BJ (cell line): ENCODE measurements around the gene SOBP. TPM values are rescaled to one million over a fixed set of nuclear protein-coding genes. Genes with fewer than 3 reads are reported as not detected.

Source experiments
- CTCF ChIA-PET: fragments of 350-600 bp; formaldehyde crosslinking; extraction: SDS; loops from one replicate; lab custom pipeline; 2021; ENCODE audit warnings: antibody characterized with exemption, inconsistent platforms; lab: Yijun Ruan, JAX
- POLR2A ChIA-PET: fragments of 300-600 bp; sonication (Branson Sonifier 250); formaldehyde crosslinking; extraction: SDS; loops from one replicate; lab custom pipeline; 2021; ENCODE audit warnings: antibody characterized with exemption; lab: Charles Lee
- DNase-seq: peaks from one replicate; pipeline ENCODE4 v3.0.0-alpha.2; 2011; ENCODE audit warnings: low read depth
- H3K27me3 ChIP-seq: 2 replicates; pipeline ENCODE4 v1.6.0; 2011; ENCODE audit warnings: low read length; ENCODE audit not compliant: control insufficient read depth, insufficient read depth
- H3K36me3 ChIP-seq: 2 replicates; pipeline ENCODE4 v1.5.1; 2011; ENCODE audit warnings: low read length; ENCODE audit not compliant: control insufficient read depth, insufficient read depth
- H3K4me3 ChIP-seq: 2 replicates; pipeline ENCODE4 v1.5.1; 2011; ENCODE audit warnings: low read depth, mild to moderate bottlenecking, control low read depth, low read length
- polyA plus RNA-seq: library from polyadenylated mRNA; depleted of rRNA; stranded (reverse); fragments of >200 nt; gene quantifications from 2 replicates; pipeline ENCODE4 v1.2.3, GENCODE V29; 2011
- TF ChIP-seq, protein P1 (sequence below): IDR thresholded peaks from 2 replicates; pipeline ENCODE4 v1.5.1; 2011; ENCODE audit warnings: low read depth, mild to moderate bottlenecking, control low read depth, inconsistent platforms, low read length, moderate library complexity; ENCODE audit not compliant: insufficient read depth

Gene SOBP
- polyA plus RNA-seq, 1 experiment, result not detected

GRCh38 chr6:107585815-107586435 is 96.0 kb downstream of the SOBP start:
- POLR2A ChIA-PET, result no interaction called here
- Histone ChIP-seq H3K36me3 (no peaks in the 10 kb centered on the region), H3K27me3 (peaks cover 2% of the 10 kb centered on the region; the same call in 1 of the 2 replicates), H3K4me3 (no peak overlapping the region)
- CTCF ChIA-PET, result interaction anchor here (0.7 kb wide), 1 partner anchor 11 kb away, joined by 3 read pairs; no protein-coding TSS in a partner anchor
- DNase-seq, result no peak
- TF ChIP-seq, protein P1, sequence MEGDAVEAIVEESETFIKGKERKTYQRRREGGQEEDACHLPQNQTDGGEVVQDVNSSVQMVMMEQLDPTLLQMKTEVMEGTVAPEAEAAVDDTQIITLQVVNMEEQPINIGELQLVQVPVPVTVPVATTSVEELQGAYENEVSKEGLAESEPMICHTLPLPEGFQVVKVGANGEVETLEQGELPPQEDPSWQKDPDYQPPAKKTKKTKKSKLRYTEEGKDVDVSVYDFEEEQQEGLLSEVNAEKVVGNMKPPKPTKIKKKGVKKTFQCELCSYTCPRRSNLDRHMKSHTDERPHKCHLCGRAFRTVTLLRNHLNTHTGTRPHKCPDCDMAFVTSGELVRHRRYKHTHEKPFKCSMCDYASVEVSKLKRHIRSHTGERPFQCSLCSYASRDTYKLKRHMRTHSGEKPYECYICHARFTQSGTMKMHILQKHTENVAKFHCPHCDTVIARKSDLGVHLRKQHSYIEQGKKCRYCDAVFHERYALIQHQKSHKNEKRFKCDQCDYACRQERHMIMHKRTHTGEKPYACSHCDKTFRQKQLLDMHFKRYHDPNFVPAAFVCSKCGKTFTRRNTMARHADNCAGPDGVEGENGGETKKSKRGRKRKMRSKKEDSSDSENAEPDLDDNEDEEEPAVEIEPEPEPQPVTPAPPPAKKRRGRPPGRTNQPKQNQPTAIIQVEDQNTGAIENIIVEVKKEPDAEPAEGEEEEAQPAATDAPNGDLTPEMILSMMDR, result no peak

DNA sequence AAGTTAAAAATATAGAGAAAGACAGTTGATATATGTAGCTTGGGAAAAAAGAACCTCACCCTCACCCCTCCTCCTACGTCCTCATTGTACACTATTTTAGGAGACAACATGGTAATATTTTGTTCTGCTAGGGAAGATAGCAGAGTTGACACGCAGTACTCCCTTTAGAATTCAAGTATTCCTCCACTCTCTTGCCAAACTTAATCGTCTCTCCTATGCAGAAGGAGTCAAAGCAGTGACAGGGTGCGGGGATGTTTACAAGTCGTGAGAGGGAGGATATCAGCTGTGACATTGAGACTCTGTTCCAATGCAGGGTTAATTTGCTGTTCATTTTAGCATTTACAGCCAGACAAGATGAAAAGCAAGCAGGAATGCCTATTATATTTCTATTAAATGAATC is 97.5 kb downstream of the SOBP start:
- DNase-seq, result no peak
- CTCF ChIA-PET, result interaction anchor here (0.7 to 2.6 kb wide), 2 partner anchors 12 to 27 kb away, joined by 3 to 9 read pairs; no protein-coding TSS in a partner anchor
- TF ChIP-seq, protein P1, result no peak
- no peaks in the 10 kb centered on the region for H3K36me3 ChIP-seq
- H3K27me3 ChIP-seq, result 0 out of 2 replicates have a peak, but pooled peaks cover 2% of the 10 kb centered on the region
- no peak overlapping the region for H3K4me3 ChIP-seq
- POLR2A ChIA-PET, result no interaction called here

DNA sequence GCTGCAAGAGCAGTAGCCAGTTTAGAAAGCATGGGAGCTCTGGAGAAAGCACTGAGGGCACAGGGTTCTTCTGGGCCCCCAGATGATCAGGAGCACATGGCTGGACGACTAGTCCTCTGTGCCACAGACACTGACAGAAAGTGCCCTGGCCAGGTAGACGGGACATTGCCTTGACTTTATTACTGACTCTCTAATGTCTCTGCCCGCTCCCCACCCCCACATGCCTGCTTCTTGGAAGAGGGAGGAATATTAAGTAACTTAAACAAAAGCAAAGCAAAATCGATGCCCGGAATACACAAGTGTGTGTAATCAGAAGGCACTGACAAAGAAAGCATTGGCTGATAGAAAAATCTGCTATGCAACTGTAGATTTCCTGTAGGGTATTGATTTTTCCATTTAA is 99.3 kb downstream of the SOBP start:
- TF ChIP-seq, protein P1, result no peak
- ChIA-PET POLR2A (no interaction called here), CTCF (no interaction called here)
- Histone ChIP-seq H3K27me3 (0 out of 2 replicates have a peak, but pooled peaks cover 2% of the 10 kb centered on the region), H3K4me3 (no peak overlapping the region), H3K36me3 (no peaks in the 10 kb centered on the region)
- DNase-seq, result no peak

DNA sequence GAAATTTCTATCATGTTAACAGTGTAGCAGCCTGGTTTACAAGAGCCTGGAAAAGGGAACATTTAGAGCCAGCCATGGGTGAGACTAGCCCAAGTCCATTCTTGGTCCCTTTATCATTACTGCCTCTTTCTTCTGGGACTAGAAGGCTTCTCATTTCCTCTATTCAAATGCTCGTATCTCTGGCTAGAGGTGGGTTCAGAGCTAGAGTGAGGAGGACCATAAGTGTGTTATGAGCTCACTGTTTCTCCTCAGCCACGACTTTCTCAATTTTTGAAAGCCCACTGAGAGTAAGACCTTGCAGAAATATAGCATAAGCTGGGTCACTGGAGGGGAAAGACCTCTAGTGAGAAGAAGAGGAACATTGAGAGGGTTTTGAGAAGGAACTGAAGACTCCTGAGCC is 100.0 kb downstream of the SOBP start:
- ChIA-PET CTCF (no interaction called here), POLR2A (no interaction called here)
- no peaks in the 10 kb centered on the region for H3K36me3 ChIP-seq
- TF ChIP-seq, protein P1, result no peak
- no peak overlapping the region for H3K4me3 ChIP-seq
- DNase-seq, result no peak
- H3K27me3 ChIP-seq, result 0 out of 2 replicates have a peak, but pooled peaks cover 2% of the 10 kb centered on the region

DNA sequence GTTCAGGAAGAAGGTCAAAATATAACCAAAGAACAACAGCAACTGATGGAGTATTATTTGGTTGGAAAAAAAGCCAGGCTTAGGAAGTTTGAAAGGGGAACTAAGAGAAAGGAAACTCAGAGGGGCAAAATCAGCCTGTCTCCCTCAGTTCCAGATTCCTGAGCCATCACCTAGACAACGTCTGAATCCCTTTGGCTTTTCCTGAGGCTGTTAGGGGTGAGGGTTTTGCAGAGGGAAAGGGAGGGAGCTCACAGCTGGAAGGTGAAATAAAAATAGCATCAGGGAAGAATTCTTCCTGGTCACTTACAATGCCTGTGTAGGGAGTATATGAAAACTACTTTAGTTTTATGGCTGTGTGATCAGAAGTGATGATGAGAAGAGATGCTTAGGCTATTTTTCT is 100.5 kb downstream of the SOBP start:
- CTCF ChIA-PET, result no interaction called here
- no peak for DNase-seq
- POLR2A ChIA-PET, result no interaction called here

More for the DNA sequence above, 100.5 kb downstream of the SOBP start:
- H3K27me3 ChIP-seq, result 0 out of 2 replicates have a peak, but pooled peaks cover 2% of the 10 kb centered on the region
- no peak overlapping the region for H3K4me3 ChIP-seq
- TF ChIP-seq, protein P1, result no peak
- no peaks in the 10 kb centered on the region for H3K36me3 ChIP-seq
